H1 (cell line): ENCODE results near the gene S1PR3. TPM values are rescaled to one million over a fixed set of nuclear protein-coding genes. Genes with fewer than 3 reads are reported as not detected.
A peak's percentile ranks its signal among the peaks of the same experiment; 100 is the strongest.

ENCODE experiments used
- CTCF ChIA-PET: fragments of 300-600 bp; sonication (Branson Sonifier 250); formaldehyde crosslinking; loops from one replicate; lab custom pipeline; 2021; ENCODE audit not compliant: partially characterized antibody; lab: Charles Lee
- POLR2A ChIA-PET: fragments of 300-600 bp; sonication (Branson Sonifier 250); formaldehyde crosslinking; loops from one replicate; lab custom pipeline; 2021; ENCODE audit warnings: inconsistent platforms; ENCODE audit not compliant: partially characterized antibody; lab: Charles Lee
- DNase-seq, 2 experiments: peaks; one replicate each; pipeline versions ENCODE4 v3.0.0 to v3.0.0-alpha.2; 2010 to 2022; ENCODE audit warnings: low spot score in 2 of 2, low read depth in 1 of 2, mixed read lengths in 1 of 2
- FAIRE-seq: peaks from 2 replicates; lab custom pipeline; 2011; peaks lifted over from hg19 to GRCh38; lab: Jason Lieb, UNC
- H2AFZ ChIP-seq: 2 replicates; pipeline ENCODE4 v1.8.1; 2012; ENCODE audit warnings: low read length, inconsistent platforms
- H2AK5ac ChIP-seq: 2 replicates; pipeline ENCODE4 v1.6.1; 2013; ENCODE audit warnings: low read depth, low read length
- H2BK120ac ChIP-seq: replicated peaks from 2 replicates; pipeline ENCODE3; 2013; ENCODE audit warnings: low read depth, low read length, inconsistent platforms
- H2BK12ac ChIP-seq: 2 replicates; pipeline ENCODE4 v1.6.1; 2013; ENCODE audit warnings: low read depth, low read length
- H2BK15ac ChIP-seq: 2 replicates; pipeline ENCODE4 v1.6.1; 2013; ENCODE audit warnings: low read length
- H2BK20ac ChIP-seq: 2 replicates; pipeline ENCODE4 v1.6.1; 2013; ENCODE audit warnings: low read length
- H2BK5ac ChIP-seq: 2 replicates; pipeline ENCODE4 v1.6.1; 2013; ENCODE audit warnings: low read depth, low read length
- H3K14ac ChIP-seq: 2 replicates; pipeline ENCODE4 v1.6.1; 2013; ENCODE audit warnings: inconsistent platforms; ENCODE audit not compliant: insufficient read length
- H3K18ac ChIP-seq: 2 replicates; pipeline ENCODE4 v1.6.1; 2013; ENCODE audit warnings: low read length; ENCODE audit errors: extremely low read depth
- H3K23ac ChIP-seq: 2 replicates; pipeline ENCODE4 v1.6.1; 2013; ENCODE audit warnings: inconsistent platforms; ENCODE audit not compliant: insufficient read length
- H3K23me2 ChIP-seq: 2 replicates; pipeline ENCODE4 v1.6.1; 2013; ENCODE audit warnings: low read depth, low read length
- H3K27ac ChIP-seq: 2 replicates; pipeline ENCODE4 v1.6.1; 2011; ENCODE audit warnings: low read depth, low read length, inconsistent platforms
- H3K27me3 ChIP-seq, 4 experiments: replicated peaks in 1 of 4; 1 replicate in 1 of 4; 2 replicates in 3 of 4; pipeline versions ENCODE4 v1.6.1 to v1.8.1; 2011 to 2013; ENCODE audit warnings: low read length in 3 of 4, mild to moderate bottlenecking in 3 of 4, inconsistent platforms in 2 of 4, mixed read lengths in 2 of 4, moderate library complexity in 1 of 4; ENCODE audit not compliant: control insufficient read depth in 3 of 4, insufficient read depth in 3 of 4; ENCODE audit errors: extremely low read depth in 1 of 4
- H3K36me3 ChIP-seq, 4 experiments: 2 replicates each; pipeline versions ENCODE4 v1.6.1 to v1.8.1; 2011 to 2013; ENCODE audit warnings: mild to moderate bottlenecking in 4 of 4, low read length in 3 of 4, moderate library complexity in 2 of 4, control low read depth in 1 of 4, inconsistent platforms in 1 of 4; ENCODE audit not compliant: insufficient read depth in 4 of 4, control insufficient read depth in 2 of 4
- H3K4ac ChIP-seq: replicated peaks from 2 replicates; pipeline ENCODE3; 2013; ENCODE audit warnings: low read length, low read depth, mixed read lengths, inconsistent platforms; ENCODE audit not compliant: insufficient read length
- H3K4me1 ChIP-seq, 4 experiments: replicated peaks in 1 of 4; 1 replicate in 1 of 4; 2 replicates in 3 of 4; pipeline versions ENCODE4 v1.6.1 to v1.8.1; 2011 to 2013; ENCODE audit warnings: low read length in 3 of 4, inconsistent platforms in 2 of 4, mixed read lengths in 1 of 4; ENCODE audit not compliant: insufficient read depth in 4 of 4, control insufficient read depth in 3 of 4
- H3K4me2 ChIP-seq, 2 experiments: 2 replicates each; pipeline versions ENCODE4 v1.6.1 to v1.8.1; 2011 to 2013; ENCODE audit warnings: low read depth in 2 of 2, low read length in 2 of 2, control low read depth in 1 of 2, inconsistent platforms in 1 of 2, mild to moderate bottlenecking in 1 of 2; ENCODE audit not compliant: insufficient read depth in 1 of 2
- H3K4me3 ChIP-seq, 4 experiments: fragments of 200-600, 300-600 bp in 1 of 4; sonication (generic), shearing (Covaris generic), sonication (Bioruptor Twin) in 1 of 4; 2 replicates each; pipeline versions ENCODE4 v1.5.1 to v1.8.1; 2011 to 2016; ENCODE audit warnings: low read length in 4 of 4, low read depth in 3 of 4, control low read depth in 2 of 4, inconsistent platforms in 2 of 4, mild to moderate bottlenecking in 2 of 4, mixed read lengths in 1 of 4, moderate library complexity in 1 of 4; ENCODE audit not compliant: insufficient read depth in 2 of 4; ENCODE audit errors: extremely low read depth in 1 of 4
- H3K56ac ChIP-seq: replicated peaks from 2 replicates; pipeline ENCODE3; 2013; ENCODE audit warnings: low read depth, mild to moderate bottlenecking, mixed read lengths, low read length, inconsistent platforms; ENCODE audit not compliant: insufficient read length
- H3K79me1 ChIP-seq: 2 replicates; pipeline ENCODE4 v1.6.1; 2013; ENCODE audit warnings: low read depth, low read length, control low read depth
- H3K79me2 ChIP-seq, 2 experiments: 2 replicates each; pipeline versions ENCODE4 v1.6.1 to v1.8.1; 2012 to 2013; ENCODE audit warnings: low read length in 2 of 2, mild to moderate bottlenecking in 2 of 2, inconsistent platforms in 1 of 2; ENCODE audit not compliant: insufficient read depth in 2 of 2, control insufficient read depth in 1 of 2
- H3K9ac ChIP-seq, 4 experiments: replicated peaks in 1 of 4; 1 replicate in 1 of 4; 2 replicates in 3 of 4; pipeline versions ENCODE4 v1.6.1 to v1.8.1; 2011 to 2013; ENCODE audit warnings: low read depth in 3 of 4, low read length in 3 of 4, control low read depth in 2 of 4, mild to moderate bottlenecking in 2 of 4, moderate library complexity in 2 of 4, inconsistent platforms in 1 of 4; ENCODE audit errors: extremely low read depth in 1 of 4
- H3K9me3 ChIP-seq, 2 experiments: 2 replicates each; pipeline versions ENCODE4 v1.6.1 to v1.8.1; 2012 to 2013; ENCODE audit warnings: mild to moderate bottlenecking in 2 of 2, moderate library complexity in 2 of 2, control low read depth in 1 of 2, inconsistent platforms in 1 of 2, low read depth in 1 of 2, low read length in 1 of 2, mixed read lengths in 1 of 2; ENCODE audit not compliant: insufficient read depth in 2 of 2
- H4K20me1 ChIP-seq, 2 experiments: replicated peaks in 1 of 2; 2 replicates each; pipeline versions ENCODE3 to v1.8.1; 2011 to 2013; ENCODE audit warnings: inconsistent platforms in 2 of 2, low read length in 2 of 2, mild to moderate bottlenecking in 1 of 2; ENCODE audit not compliant: insufficient read depth in 2 of 2, control insufficient read depth in 1 of 2
- H4K5ac ChIP-seq: 2 replicates; pipeline ENCODE4 v1.6.1; 2013; ENCODE audit warnings: low read length, low read depth, mixed read lengths, inconsistent platforms; ENCODE audit not compliant: insufficient read length
- H4K8ac ChIP-seq: 2 replicates; pipeline ENCODE4 v1.8.0; 2013; ENCODE audit warnings: mild to moderate bottlenecking, moderate library complexity, low read length, inconsistent platforms; ENCODE audit not compliant: insufficient read depth; ENCODE audit errors: extremely low read depth
- H4K91ac ChIP-seq: replicated peaks from 2 replicates; pipeline ENCODE3; 2013; ENCODE audit warnings: low read length, mixed read lengths, inconsistent platforms; ENCODE audit not compliant: insufficient read length
- CBX5 ChIP-seq: fragments of 300-800, 300-1000 bp; sonication (generic); IDR thresholded peaks from 2 replicates; pipeline ENCODE4 v1.7.1; 2016; ENCODE audit warnings: antibody characterized with exemption, low read length, low read depth
- CREB1 ChIP-seq: IDR thresholded peaks from 2 replicates; pipeline ENCODE4 v1.6.1; 2012; ENCODE audit warnings: inconsistent platforms
- CTBP2 ChIP-seq: IDR thresholded peaks from 2 replicates; pipeline ENCODE4 v1.7.0; 2011; ENCODE audit warnings: borderline replicate concordance, mild to moderate bottlenecking, moderate library complexity, mixed read lengths, low read length; ENCODE audit not compliant: insufficient read depth, insufficient read length
- EP300 ChIP-seq, 2 experiments: IDR thresholded peaks; 1 replicate in 1 of 2; 2 replicates in 1 of 2; pipeline ENCODE4 v1.6.1; 2011 to 2012; ENCODE audit warnings: low read depth in 2 of 2, low read length in 2 of 2, mild to moderate bottlenecking in 2 of 2, borderline replicate concordance in 1 of 2, inconsistent platforms in 1 of 2, moderate library complexity in 1 of 2
- TAF1 ChIP-seq: IDR thresholded peaks from 2 replicates; pipeline ENCODE4 v1.6.1; 2011; ENCODE audit warnings: mild to moderate bottlenecking, low read depth, low read length
- WGBS, 2 experiments: shearing (Covaris generic) in 1 of 2; methylation state at CpG; one replicate each; pipeline versions ENCODE4 v1.1.6 to v1.1.7; 2013 to 2015; ENCODE audit warnings: low lambda C conversion rate in 2 of 2, mixed read lengths in 2 of 2, inconsistent platforms in 1 of 2, low coverage in 1 of 2, missing lambda C conversion rate in 1 of 2; ENCODE audit not compliant: insufficient replicate concordance in 2 of 2, insufficient coverage in 1 of 2, insufficient read length in 1 of 2; ENCODE audit errors: extremely low coverage in 1 of 2, missing lambda C conversion rate in 1 of 2; 5-methylcytosine and 5-hydroxymethylcytosine counted together
- polyA plus RNA-seq, 7 experiments: library from polyadenylated mRNA; depleted of rRNA in 3 of 7; stranded (reverse) in 5 of 7; unstranded in 2 of 7; fragments of >200 nt in 5 of 7; fragments of 200-250 nt in 2 of 7; gene quantifications; 1 replicate in 5 of 7; 2 replicates in 1 of 7; 4 replicates in 1 of 7; pipeline versions ENCODE4 v1.2.1 to v1.2.3, GENCODE V29; 2011 to 2013; ENCODE audit warnings: missing spikeins in 2 of 7, mixed read lengths in 2 of 7
- total RNA-seq: library from RNA; stranded (reverse); fragmentation: NEBNext Ultra II Directional; extraction: Animal tissue kit (Norgen Biotek cat#: 25700); gene quantifications from 2 replicates; pipeline ENCODE4 v1.2.1, GENCODE V29; 2021

Gene S1PR3
- total and polyA plus RNA-seq, 2 of the 8 experiments (the other 6 are each of a cell fraction or from before 2014, with no cell fraction given) = 3.7 to 6.4 TPM

- no peaks in the 10 kb centered on the region for H3K27me3 ChIP-seq
- no peak overlapping the region for H2BK12ac ChIP-seq
- H3K18ac ChIP-seq = no peak overlapping the region
- H3K23ac ChIP-seq = no peak overlapping the region
- no peak overlapping the region for H2BK120ac ChIP-seq
- no peak overlapping the region for H3K9ac ChIP-seq
- H4K5ac ChIP-seq = no peak overlapping the region
- H3K4ac ChIP-seq = no peak overlapping the region
- H2BK20ac ChIP-seq = no peak overlapping the region
- peak overlapping the region; percentile 86; the same call in 1 of the 2 replicates for H2AFZ ChIP-seq
- H2BK5ac ChIP-seq = no peak overlapping the region
- no peak overlapping the region for H2AK5ac ChIP-seq
- H3K79me2 ChIP-seq = no peaks in the 10 kb centered on the region
- TF ChIP-seq CBX5 (no peak), EP300 (IDR thresholded peaks at IDR 0.05; ENCODE audit: borderline replicate concordance in 1 of 2, low read depth in 2 of 2, low read length in 2 of 2) (no peak), CTBP2 (no peak), CREB1 (no peak), TAF1 (no peak)
- TF ChIP-seq, all 59 proteins: peak for 0
- no peak overlapping the region for H2BK15ac ChIP-seq
- FAIRE-seq (no peak), DNase-seq (no peak)
- no peak overlapping the region for H3K14ac ChIP-seq
- H3K4me2 ChIP-seq = no peak overlapping the region
- H3K9me3 ChIP-seq = peaks cover 2 to 9% of the 10 kb centered on the region in 2 experiments; a peak in 2 of 4 replicates
- no peaks in the 10 kb centered on the region for H4K20me1 ChIP-seq
- no peaks in the 10 kb centered on the region for H3K23me2 ChIP-seq
- H4K91ac ChIP-seq = no peak overlapping the region
- H3K36me3 ChIP-seq = no peaks in the 10 kb centered on the region
- ChIA-PET CTCF (interaction anchor here (0.6 to 1.1 kb wide), 2 partner anchors 137 to 382 kb away, joined by 3 to 5 read pairs; no protein-coding TSS in a partner anchor), POLR2A (no interaction called here)
- no peak overlapping the region; the same call in 1 of the 2 replicates for H4K8ac ChIP-seq
- no peak overlapping the region for H3K56ac ChIP-seq
- no peak overlapping the region for H3K4me3 ChIP-seq
- WGBS, 2 experiments = 87% methylated on average over 2 of the region's 2 CpGs; no CpG with 5 or more reads in 1 of the 2 experiments
- no peak overlapping the region for H3K27ac ChIP-seq
- no peaks in the 10 kb centered on the region for H3K79me1 ChIP-seq
- H3K4me1 ChIP-seq = peaks cover 0 to 2% (median 0%) of the 10 kb centered on the region in 4 experiments; a peak in 1 of 7 replicates
Measured at GRCh38 chr9:88983865-88984542, 7.3 kb upstream of the S1PR3 start.
